ENCODE data around the gene MOK.

The MOK gene

GRCh38 chr14:102226356-102227125 lies 78.4 kb downstream of the MOK start:
- in situ Hi-C loops (cut with HindIII; ENCODE audit: low sequenced_read_pairs): no loop called here

DNA sequence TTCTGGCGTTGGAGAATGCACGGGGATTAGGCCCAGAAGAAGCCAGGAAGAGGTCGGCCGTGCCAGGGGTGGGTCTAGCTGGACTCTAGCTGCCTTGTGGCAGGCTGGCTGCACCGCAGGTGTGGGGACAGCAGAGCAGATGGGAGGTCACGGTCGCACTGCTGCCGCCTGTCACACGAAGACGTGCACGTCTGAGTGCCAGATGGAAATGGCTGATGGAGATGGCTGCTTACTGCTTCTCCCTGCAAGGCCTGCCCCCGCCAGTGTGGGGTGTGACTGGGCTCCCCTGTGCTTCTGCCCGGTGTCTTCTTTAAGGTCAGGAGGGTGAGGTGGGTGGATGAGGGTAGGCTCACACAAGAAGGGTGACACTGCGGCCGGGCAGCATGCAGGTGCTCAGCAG lies 79.0 kb downstream of the MOK start:
- in situ Hi-C loops (cut with HindIII; ENCODE audit: low sequenced_read_pairs): no loop called here

DNA sequence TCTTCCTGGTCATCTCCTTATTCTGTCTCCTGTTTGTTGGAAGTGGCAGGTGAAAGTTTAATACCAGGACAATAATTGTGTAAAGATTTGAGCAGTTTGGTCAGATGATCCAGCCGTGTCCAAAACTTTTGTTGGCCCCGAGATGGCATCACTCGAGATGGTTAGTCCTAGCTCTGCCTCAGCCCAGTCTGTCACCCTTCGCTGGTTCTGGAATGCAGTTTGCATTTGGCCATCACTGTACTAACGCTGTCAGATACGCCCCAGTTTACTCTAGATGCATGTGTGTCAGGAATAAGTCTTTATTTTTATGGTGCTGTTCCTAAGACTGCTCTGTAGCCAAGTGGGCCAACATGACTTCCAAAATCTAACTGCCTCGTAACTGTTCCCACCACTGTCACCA lies 79.6 kb downstream of the MOK start:
- in situ Hi-C loops (cut with HindIII; ENCODE audit: low sequenced_read_pairs): no loop called here

DNA sequence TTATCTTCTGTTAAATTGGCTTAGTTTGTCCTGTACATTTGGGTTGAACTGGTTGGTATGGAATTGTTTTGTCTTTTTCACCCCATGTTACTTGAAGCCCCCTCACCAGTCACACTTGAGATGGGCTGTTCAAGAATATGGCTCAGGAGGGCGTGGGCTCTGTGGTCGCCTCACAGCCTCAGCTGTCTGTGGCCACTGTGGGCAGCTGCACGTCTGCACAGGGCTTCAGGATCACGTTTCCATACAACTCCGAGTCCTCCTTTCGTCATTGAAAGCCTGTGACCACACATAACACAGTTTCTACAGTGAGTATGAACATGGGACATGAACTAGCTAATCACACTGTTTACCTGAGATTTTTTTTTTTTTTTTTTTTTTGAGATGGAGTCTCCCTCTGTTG lies 81.3 kb downstream of the MOK start:
- in situ Hi-C loops (cut with HindIII; ENCODE audit: low sequenced_read_pairs): no loop called here

- in situ Hi-C loops (cut with HindIII; ENCODE audit: low sequenced_read_pairs): no loop called here
These were observed 82.2 kb downstream of the MOK start for GRCh38 chr14:102222751-102223150.

DNA sequence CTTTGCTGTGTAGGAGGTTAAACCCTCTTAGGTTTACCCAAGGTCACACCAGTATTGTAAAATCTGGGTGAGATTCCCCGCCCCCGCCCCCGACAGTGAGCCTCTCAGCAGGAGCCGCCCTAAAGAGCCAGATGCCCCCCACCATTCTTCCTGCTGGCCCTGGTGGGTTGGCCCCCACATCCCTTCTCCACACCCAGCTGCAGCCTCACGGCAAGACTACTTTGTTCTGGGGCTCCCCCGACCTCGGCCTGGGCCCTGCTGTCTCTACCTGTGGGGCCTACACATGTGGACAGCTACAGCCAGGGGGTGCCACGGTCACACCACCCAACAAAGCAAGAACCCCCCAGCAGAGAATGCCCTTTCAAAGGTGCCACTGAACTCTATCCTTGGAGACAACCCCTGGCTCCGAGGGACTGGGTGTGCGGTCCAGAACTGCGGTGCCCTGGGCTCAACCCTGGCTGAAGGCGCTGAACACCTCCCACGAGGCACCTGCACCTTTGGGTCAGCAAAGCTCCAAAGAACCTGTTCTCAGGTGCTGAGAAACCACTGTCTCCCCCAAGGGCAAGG lies 82.9 kb downstream of the MOK start:
- in situ Hi-C loops (cut with HindIII; ENCODE audit: low sequenced_read_pairs): no loop called here

DNA sequence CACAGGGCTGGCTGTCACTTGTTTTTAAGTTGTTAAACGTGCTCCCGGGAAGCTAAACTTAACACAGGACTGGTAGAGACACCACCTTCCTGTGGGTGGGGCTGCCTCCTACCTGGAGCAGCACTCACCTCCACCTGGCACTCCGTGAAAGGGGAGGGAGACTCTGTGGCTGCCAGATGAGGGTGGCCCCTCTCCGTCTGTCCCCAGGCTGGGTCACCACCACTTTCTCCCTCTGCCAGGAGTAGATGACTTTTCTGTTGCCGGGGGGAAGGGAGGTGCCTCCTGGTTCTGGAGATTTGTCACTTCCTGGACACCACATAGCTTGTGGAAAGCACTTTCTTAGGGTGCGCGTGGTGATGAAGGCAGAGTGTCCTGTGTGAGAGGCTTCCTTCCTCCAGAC lies 83.9 kb downstream of the MOK start:
- in situ Hi-C loops (cut with HindIII; ENCODE audit: low sequenced_read_pairs): no loop called here

GRCh38 chr14:102220031-102220430 lies 84.9 kb downstream of the MOK start:
- in situ Hi-C loops (cut with HindIII; ENCODE audit: low sequenced_read_pairs): no loop called here

GRCh38 chr14:102219316-102219715 lies 85.6 kb downstream of the MOK start:
- in situ Hi-C loops (cut with HindIII; ENCODE audit: low sequenced_read_pairs): loop anchor here (5.0 kb wide), 1 partner anchor 37 kb away; no protein-coding TSS in a partner anchor

DNA sequence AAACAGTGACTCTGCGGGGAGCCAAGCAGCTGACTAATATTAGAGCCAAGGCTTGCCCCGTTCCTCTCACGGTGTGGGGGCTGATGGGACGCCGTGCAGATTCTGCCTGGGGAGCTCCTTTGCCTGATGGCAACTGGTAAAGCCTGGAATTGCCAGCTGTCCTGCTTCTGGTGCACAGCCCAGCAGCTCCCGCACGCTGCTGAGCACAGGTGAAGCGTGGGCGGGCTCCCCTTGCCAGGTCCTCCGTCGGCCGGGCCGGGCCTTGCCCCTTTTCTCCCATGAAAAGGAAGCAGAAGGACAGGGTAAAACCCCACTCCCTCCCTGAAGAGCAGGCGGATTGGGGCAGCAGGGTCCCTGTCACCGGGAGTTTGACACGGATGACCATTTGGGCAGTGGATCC lies 86.3 kb downstream of the MOK start:
- in situ Hi-C loops (cut with HindIII; ENCODE audit: low sequenced_read_pairs): loop anchor here (5.0 kb wide), 1 partner anchor 36 kb away; no protein-coding TSS in a partner anchor

- in situ Hi-C loops (cut with HindIII; ENCODE audit: low sequenced_read_pairs): loop anchor here (5.0 kb wide), 1 partner anchor 36 kb away; no protein-coding TSS in a partner anchor
These were observed 87.0 kb downstream of the MOK start for GRCh38 chr14:102217987-102218421.

- in situ Hi-C loops (cut with HindIII; ENCODE audit: low sequenced_read_pairs): loop anchor here (5.0 kb wide), 1 partner anchor 35 kb away; no protein-coding TSS in a partner anchor
These were observed 87.6 kb downstream of the MOK start for GRCh38 chr14:102217399-102217798.

- in situ Hi-C loops (cut with HindIII; ENCODE audit: low sequenced_read_pairs): loop anchor here (5.0 kb wide), 1 partner anchor 33 kb away; no protein-coding TSS in a partner anchor
These were observed 89.3 kb downstream of the MOK start for GRCh38 chr14:102215576-102216250.

GRCh38 chr14:102215071-102215470 lies 89.9 kb downstream of the MOK start:
- in situ Hi-C loops (cut with HindIII; ENCODE audit: low sequenced_read_pairs): loop anchor here (5.0 kb wide), 1 partner anchor 33 kb away; no protein-coding TSS in a partner anchor

DNA sequence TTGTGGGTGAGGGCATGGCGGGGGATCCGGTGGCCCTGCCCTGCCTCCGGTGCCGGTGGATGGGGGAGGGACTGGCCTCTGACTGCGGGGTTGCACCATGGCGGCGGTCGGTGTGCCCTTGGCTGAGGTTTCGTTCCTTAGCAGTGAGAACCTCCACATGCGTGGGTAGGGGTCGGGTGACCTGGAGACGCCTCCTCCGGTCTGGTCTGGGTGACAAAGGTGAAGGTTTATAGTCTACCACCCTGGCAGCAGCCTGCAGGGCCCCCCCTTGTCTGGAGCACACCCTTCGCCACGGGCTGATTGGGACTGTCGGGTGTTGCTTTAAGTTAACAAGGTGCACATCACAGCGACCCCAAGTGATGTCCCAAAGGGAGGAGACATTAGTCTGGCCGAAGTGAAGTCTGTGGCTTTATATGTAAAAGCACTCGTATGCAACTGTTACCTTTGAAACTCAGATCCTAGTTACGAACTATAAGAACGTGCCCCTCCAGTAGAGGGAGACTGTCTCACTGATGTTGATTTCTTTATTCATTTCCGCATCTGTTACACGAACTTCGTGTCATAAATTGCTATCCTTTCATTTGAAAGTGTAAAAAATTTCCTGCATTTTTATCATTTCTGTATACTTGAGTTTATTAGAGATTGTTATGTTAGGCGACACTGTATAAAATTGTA lies 90.8 kb downstream of the MOK start:
- in situ Hi-C loops (cut with HindIII; ENCODE audit: low sequenced_read_pairs): no loop called here

DNA sequence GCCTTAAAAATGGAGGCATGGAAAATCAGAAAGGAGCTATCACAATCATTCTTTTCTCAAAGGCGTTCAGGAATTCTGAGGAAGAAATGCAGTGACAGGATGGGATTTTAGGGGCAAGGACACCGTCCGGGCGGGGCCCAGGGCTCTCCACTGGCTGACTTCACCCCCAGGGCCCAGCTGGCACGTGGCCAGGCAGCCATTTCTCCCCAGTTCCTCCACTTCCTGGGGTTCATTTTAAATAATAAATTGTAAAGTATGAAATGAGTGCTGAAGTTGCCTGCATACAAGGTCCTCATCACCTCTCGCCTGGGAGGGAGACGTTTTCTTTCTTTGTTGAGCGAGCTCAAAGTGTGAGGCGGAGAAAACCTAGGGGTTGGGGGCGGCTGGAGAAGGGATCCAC lies 91.5 kb downstream of the MOK start:
- in situ Hi-C loops (cut with HindIII; ENCODE audit: low sequenced_read_pairs): no loop called here

DNA sequence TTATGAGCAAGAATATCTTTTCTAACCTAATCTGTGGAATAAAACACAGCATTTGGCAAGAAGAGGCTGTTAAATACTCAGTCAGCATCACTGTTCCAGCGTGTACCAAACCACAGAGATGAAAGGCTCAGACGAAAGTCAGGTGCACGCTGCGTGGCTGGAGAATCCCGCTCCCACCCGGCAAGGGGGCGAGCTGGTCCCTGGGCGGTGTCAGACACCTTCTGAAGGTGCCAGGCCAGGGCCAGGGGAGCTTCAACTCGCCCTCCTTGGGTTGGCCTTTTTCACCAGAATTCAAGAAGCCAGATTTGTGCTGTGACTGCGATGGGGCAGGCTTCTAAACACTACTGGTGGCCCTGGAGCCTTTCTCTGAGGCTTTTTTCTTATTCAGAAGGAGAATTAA lies 92.1 kb downstream of the MOK start:
- in situ Hi-C loops (cut with HindIII; ENCODE audit: low sequenced_read_pairs): no loop called here

GRCh38 chr14:102212356-102212755 lies 92.6 kb downstream of the MOK start:
- in situ Hi-C loops (cut with HindIII; ENCODE audit: low sequenced_read_pairs): no loop called here

GRCh38 chr14:102211240-102211639 lies 93.7 kb downstream of the MOK start:
- in situ Hi-C loops (cut with HindIII; ENCODE audit: low sequenced_read_pairs): no loop called here

DNA sequence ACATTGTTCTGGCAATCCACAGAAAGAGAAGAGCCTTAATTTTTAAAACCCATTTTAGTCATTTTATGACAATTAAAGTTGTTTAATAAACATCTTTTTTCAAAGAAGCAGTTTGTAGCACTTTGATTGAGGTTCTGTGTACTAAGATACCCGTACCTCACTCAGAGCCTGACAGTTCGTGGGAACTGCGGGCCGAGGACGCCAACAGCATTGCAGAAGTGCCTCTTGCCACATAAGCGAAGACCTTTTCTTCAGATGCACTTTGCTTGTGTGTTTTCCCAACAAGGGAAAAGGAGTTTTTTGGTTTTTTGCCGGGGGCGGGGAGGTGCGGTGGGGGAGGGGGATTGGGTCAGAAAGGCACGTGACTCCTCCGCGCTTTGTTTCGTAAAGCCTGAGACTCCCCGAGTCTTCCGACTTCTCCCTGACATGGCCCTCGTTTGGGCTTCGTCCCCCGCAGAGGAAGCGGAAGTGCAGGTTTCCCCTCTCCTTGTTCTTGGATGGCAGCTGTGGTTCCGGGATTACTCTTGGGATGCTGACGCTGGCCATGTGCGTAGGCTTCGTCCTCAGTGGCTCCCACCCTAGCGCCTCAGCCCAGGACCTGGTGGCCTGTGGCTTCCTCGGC lies 94.4 kb downstream of the MOK start:
- in situ Hi-C loops (cut with HindIII; ENCODE audit: low sequenced_read_pairs): no loop called here

Measured in DLD1 (cell line).